Tibial nerve (tissue), 4 donors: Measurements from ENCODE around the gene SPOCK1. TPM values are rescaled to one million over a fixed set of nuclear protein-coding genes. Genes with fewer than 3 reads are reported as not detected.

ENCODE experiments used
- DNase-seq, 2 donors: peaks; one replicate each; pipeline ENCODE4 v3.0.0-alpha.2; 2019; ENCODE audit warnings: low spot score in 2 of 2
- H3K27ac ChIP-seq, 4 donors: fragments of 200-600 bp; sonication (generic) in 3 of 4; one replicate each; pipeline ENCODE4 v1.5.1; 2017 to 2019; ENCODE audit warnings: mild to moderate bottlenecking in 1 of 4
- H3K27me3 ChIP-seq, 2 donors: fragments of 200-600 bp; sonication (generic) in 1 of 2; one replicate each; pipeline versions ENCODE4 v1.5.1 to v1.6.0; 2017 to 2019
- H3K36me3 ChIP-seq, 3 donors: fragments of 200-600 bp; sonication (generic); one replicate each; pipeline ENCODE4 v1.5.1; 2018 to 2019
- H3K4me1 ChIP-seq, 4 donors: fragments of 200-600 bp; sonication (generic) in 3 of 4; one replicate each; pipeline ENCODE4 v1.5.1; 2017 to 2019
- H3K4me3 ChIP-seq, 4 donors: fragments of 200-600 bp; sonication (generic) in 3 of 4; one replicate each; pipeline ENCODE4 v1.5.1; 2017 to 2019; ENCODE audit warnings: mild to moderate bottlenecking in 1 of 4, moderate library complexity in 1 of 4
- H3K9me3 ChIP-seq, 4 donors: fragments of 200-600 bp; sonication (generic) in 3 of 4; one replicate each; pipeline ENCODE4 v1.5.1; 2017 to 2019
- CTCF ChIP-seq, 5 experiments: fragments of 200-600 bp in 3 of 5; fragments of 450-650 bp in 2 of 5; sonication (generic) in 3 of 5; IDR thresholded peaks; one replicate each; pipeline ENCODE4 v1.5.1; 2016 to 2019; ENCODE audit warnings: antibody characterized with exemption in 5 of 5, mild to moderate bottlenecking in 3 of 5, moderate library complexity in 2 of 5
- EP300 ChIP-seq, 2 donors: sonication (generic); formaldehyde crosslinking; IDR thresholded peaks; one replicate each; pipeline ENCODE4 v1.6.1; 2017; ENCODE audit warnings: antibody characterized with exemption in 2 of 2, mild to moderate bottlenecking in 1 of 2
- POLR2A ChIP-seq, 2 donors: fragments of 450-650 bp; IDR thresholded peaks; one replicate each; pipeline ENCODE4 v1.6.1; 2017; ENCODE audit warnings: antibody characterized with exemption in 2 of 2, mild to moderate bottlenecking in 2 of 2, moderate library complexity in 2 of 2
- whole genome bisulfite sequencing, 2 donors: methylation state at CpG; one replicate each; pipeline ENCODE4 v1.1.5; 2018; 5-methylcytosine and 5-hydroxymethylcytosine counted together
- total RNA-seq, 4 donors: library from RNA; depleted of rRNA; stranded (reverse); fragments of >200 nt; gene quantifications; one replicate each; pipeline ENCODE4 v1.1.0, GENCODE V29; 2016

The SPOCK1 gene
- total RNA-seq, 4 donors from 2014 or later: 39.8 to 119 (median 73.1) TPM

- WGBS, 2 donors: 79 to 89% methylated on average over 5 of the region's 5 CpGs
- no peak for DNase-seq
- no peaks in the 10 kb centered on the region for H3K9me3 ChIP-seq
- no peak overlapping the region for H3K27ac ChIP-seq
- H3K4me3 ChIP-seq: no peak overlapping the region
- H3K27me3 ChIP-seq: no peaks in the 10 kb centered on the region
- no peak for TF ChIP-seq POLR2A (IDR thresholded peaks at IDR 0.05)
- TF ChIP-seq EP300 (IDR thresholded peaks at IDR 0.05): no peak
- TF ChIP-seq CTCF (IDR thresholded peaks at IDR 0.05): no peak
- H3K4me1 ChIP-seq: no peaks in the 10 kb centered on the region
- H3K36me3 ChIP-seq: no peaks in the 10 kb centered on the region
These were observed 499.3 kb downstream of the SPOCK1 start for GRCh38 chr5:136999787-137000186.

GRCh38 chr5:136998854-136999357 lies 500.2 kb downstream of the SPOCK1 start:
- Histone ChIP-seq H3K4me3 (no peak overlapping the region), H3K27me3 (no peaks in the 10 kb centered on the region), H3K4me1 (no peaks in the 10 kb centered on the region), H3K36me3 (no peaks in the 10 kb centered on the region), H3K27ac (no peak overlapping the region), H3K9me3 (no peaks in the 10 kb centered on the region)
- 58 to 64% methylated on average over 6 of the region's 6 CpGs for WGBS, 2 donors
- no peak for DNase-seq
- TF ChIP-seq CTCF (IDR thresholded peaks at IDR 0.05) (no peak), EP300 (IDR thresholded peaks at IDR 0.05) (no peak), POLR2A (IDR thresholded peaks at IDR 0.05) (no peak)

- no peak for DNase-seq
- no peaks in the 10 kb centered on the region for H3K9me3 ChIP-seq
- H3K4me3 ChIP-seq: no peak overlapping the region
- H3K36me3 ChIP-seq: no peaks in the 10 kb centered on the region
- TF ChIP-seq POLR2A (IDR thresholded peaks at IDR 0.05): no peak
- no peak for TF ChIP-seq CTCF (IDR thresholded peaks at IDR 0.05)
- no peak for TF ChIP-seq EP300 (IDR thresholded peaks at IDR 0.05)
- no peaks in the 10 kb centered on the region for H3K27me3 ChIP-seq
- 79 to 83% methylated on average over 5 of the region's 5 CpGs for WGBS, 2 donors
- H3K27ac ChIP-seq: no peak overlapping the region
- H3K4me1 ChIP-seq: no peaks in the 10 kb centered on the region
These were observed 505.0 kb downstream of the SPOCK1 start for GRCh38 chr5:136994154-136994553.

- no peaks in the 10 kb centered on the region for H3K9me3 ChIP-seq
- H3K4me3 ChIP-seq: no peak overlapping the region
- H3K36me3 ChIP-seq: no peaks in the 10 kb centered on the region
- WGBS, 2 donors: 63 to 67% methylated on average over 3 of the region's 3 CpGs
- H3K4me1 ChIP-seq: no peaks in the 10 kb centered on the region
- DNase-seq: no peak
- TF ChIP-seq CTCF (IDR thresholded peaks at IDR 0.05) (no peak), EP300 (IDR thresholded peaks at IDR 0.05) (no peak), POLR2A (IDR thresholded peaks at IDR 0.05) (no peak)
- H3K27me3 ChIP-seq: no peaks in the 10 kb centered on the region
- no peak overlapping the region for H3K27ac ChIP-seq
These were observed 506.2 kb downstream of the SPOCK1 start for GRCh38 chr5:136992796-136993489.

- no peaks in the 10 kb centered on the region for H3K36me3 ChIP-seq
- H3K4me1 ChIP-seq: peaks cover 0 to 22% (median 8%) of the 10 kb centered on the region in 4 donors
- H3K27me3 ChIP-seq: no peaks in the 10 kb centered on the region
- 92 to 97% methylated on average over 2 of the region's 2 CpGs for WGBS, 2 donors
- no peaks in the 10 kb centered on the region for H3K9me3 ChIP-seq
- H3K4me3 ChIP-seq: no peak overlapping the region
- peak overlapping the region in 1 of 4 donors; percentile 60 for H3K27ac ChIP-seq
- TF ChIP-seq EP300 (IDR thresholded peaks at IDR 0.05) (peak in 1 of 2 donors; percentile 51), CTCF (IDR thresholded peaks at IDR 0.05) (no peak)
- DNase-seq: peak in 1 of 2 donors; percentile 16
These were observed 513.2 kb downstream of the SPOCK1 start for GRCh38 chr5:136985785-136986475.
